Osteocyte (in vitro differentiated cells): ENCODE data around the gene CSNK1G1. TPM values are rescaled to one million over a fixed set of nuclear protein-coding genes. Genes with fewer than 3 reads are reported as not detected.

ENCODE experiments used
- DNase-seq: peaks from one replicate; pipeline ENCODE4 v3.0.0; 2021; ENCODE audit warnings: mixed read lengths; ENCODE audit not compliant: unreplicated experiment; ENCODE audit errors: extremely low spot score
- H3K27ac Mint-ChIP-seq: one replicate; pipeline ENCODE4 v1.8.0; 2021; ENCODE audit warnings: mild to moderate bottlenecking, mixed read lengths; ENCODE audit not compliant: unreplicated experiment
- H3K27me3 Mint-ChIP-seq: one replicate; pipeline ENCODE4 v1.8.0; 2021; ENCODE audit warnings: mixed read lengths; ENCODE audit not compliant: unreplicated experiment
- H3K36me3 Mint-ChIP-seq: one replicate; pipeline ENCODE4 v1.8.0; 2021; ENCODE audit warnings: mixed read lengths; ENCODE audit not compliant: unreplicated experiment
- H3K4me1 Mint-ChIP-seq: one replicate; pipeline ENCODE4 v1.8.0; 2021; ENCODE audit warnings: mixed read lengths; ENCODE audit not compliant: unreplicated experiment
- H3K4me3 Mint-ChIP-seq: one replicate; pipeline ENCODE4 v1.8.0; 2021; ENCODE audit warnings: mild to moderate bottlenecking, moderate library complexity, mixed read lengths; ENCODE audit not compliant: unreplicated experiment
- H3K9me3 Mint-ChIP-seq: one replicate; pipeline ENCODE4 v1.8.0; 2021; ENCODE audit warnings: mixed read lengths; ENCODE audit not compliant: unreplicated experiment
- CTCF ChIP-seq: fragments of 200-600 bp; sonication (generic); IDR thresholded peaks from 2 replicates; pipeline ENCODE4 v1.5.0; 2021; ENCODE audit warnings: antibody characterized with exemption, mild to moderate bottlenecking, moderate library complexity
- total RNA-seq: library from RNA; stranded (reverse); gene quantifications from 2 replicates; pipeline ENCODE4 v1.2.1, GENCODE V29; 2021

The CSNK1G1 gene
- total RNA-seq, 1 donor from 2014 or later = 22.2 TPM

- Mint-ChIP-seq H3K27me3 (no peaks in the 10 kb centered on the region), H3K27ac (peak overlapping the region; percentile 23)
- no peak for TF ChIP-seq CTCF
Observed at GRCh38 chr15:64144565-64145281, 211.2 kb downstream of the CSNK1G1 start.

GRCh38 chr15:64144192-64144564 lies 211.8 kb downstream of the CSNK1G1 start:
- H3K27ac Mint-ChIP-seq = peak overlapping the region; percentile 23
- no peaks in the 10 kb centered on the region for H3K27me3 Mint-ChIP-seq
- no peak overlapping the region for H3K4me3 Mint-ChIP-seq
- no peak for TF ChIP-seq CTCF
- peaks cover 6% of the 10 kb centered on the region for H3K4me1 Mint-ChIP-seq
- no peak for DNase-seq
- no peaks in the 10 kb centered on the region for H3K9me3 Mint-ChIP-seq
- H3K36me3 Mint-ChIP-seq = peaks cover 35% of the 10 kb centered on the region

More at GRCh38 chr15:64144565-64145281, 211.2 kb downstream of the CSNK1G1 start:
- DNase-seq = no peak
- Mint-ChIP-seq H3K4me3 (no peak overlapping the region), H3K4me1 (peaks cover 6% of the 10 kb centered on the region), H3K9me3 (no peaks in the 10 kb centered on the region), H3K36me3 (peaks cover 35% of the 10 kb centered on the region)

GRCh38 chr15:64143276-64143675 lies 212.7 kb downstream of the CSNK1G1 start:
- no peak overlapping the region for H3K4me3 Mint-ChIP-seq
- TF ChIP-seq CTCF = no peak
- H3K36me3 Mint-ChIP-seq = peaks cover 38% of the 10 kb centered on the region
- DNase-seq = no peak
- H3K27me3 Mint-ChIP-seq = no peaks in the 10 kb centered on the region
- peaks cover 6% of the 10 kb centered on the region for H3K4me1 Mint-ChIP-seq
- no peak overlapping the region for H3K27ac Mint-ChIP-seq
- no peaks in the 10 kb centered on the region for H3K9me3 Mint-ChIP-seq

GRCh38 chr15:64141798-64142512 lies 214.0 kb downstream of the CSNK1G1 start:
- H3K36me3 Mint-ChIP-seq = peaks cover 41% of the 10 kb centered on the region
- no peak overlapping the region for H3K4me3 Mint-ChIP-seq
- H3K27ac Mint-ChIP-seq = no peak overlapping the region
- H3K9me3 Mint-ChIP-seq = no peaks in the 10 kb centered on the region
- DNase-seq = no peak
- H3K27me3 Mint-ChIP-seq = no peaks in the 10 kb centered on the region
- no peak for TF ChIP-seq CTCF
- H3K4me1 Mint-ChIP-seq = peaks cover 6% of the 10 kb centered on the region

GRCh38 chr15:64138331-64138941 lies 217.5 kb downstream of the CSNK1G1 start:
- H3K4me3 Mint-ChIP-seq = no peak overlapping the region
- no peaks in the 10 kb centered on the region for H3K4me1 Mint-ChIP-seq
- H3K27me3 Mint-ChIP-seq = no peaks in the 10 kb centered on the region
- H3K9me3 Mint-ChIP-seq = no peaks in the 10 kb centered on the region
- H3K27ac Mint-ChIP-seq = no peak overlapping the region
- no peak for TF ChIP-seq CTCF
- peak; percentile 53 for DNase-seq
- H3K36me3 Mint-ChIP-seq = peaks cover 41% of the 10 kb centered on the region
